ACC112 (cell line): ENCODE measurements around the gene CYP26B1.

Experiments used
- H2AFZ ChIP-seq: fragments of 200-600 bp; sonication (generic); one replicate; pipeline ENCODE4 v1.6.0; 2017; ENCODE audit warnings: antibody characterized with exemption, low read length; ENCODE audit not compliant: unreplicated experiment
- H3K27ac ChIP-seq: fragments of 200-600 bp; sonication (generic); 2 replicates; pipeline ENCODE4 v1.5.1; 2014; ENCODE audit warnings: low read depth, mild to moderate bottlenecking, antibody characterized with exemption, low read length, moderate library complexity
- H3K27me3 ChIP-seq: fragments of 200-600 bp; sonication (generic); 2 replicates; pipeline ENCODE4 v1.6.1; 2014; ENCODE audit warnings: mild to moderate bottlenecking, antibody characterized with exemption, low read length, moderate library complexity, mixed read lengths; ENCODE audit not compliant: insufficient read depth
- H3K36me3 ChIP-seq: fragments of 200-600 bp; sonication (generic); 2 replicates; pipeline ENCODE4 v1.6.1; 2016; ENCODE audit warnings: mild to moderate bottlenecking, antibody characterized with exemption, low read length, moderate library complexity, mixed read lengths; ENCODE audit not compliant: insufficient read depth
- H3K4me1 ChIP-seq: fragments of 200-600 bp; sonication (generic); one replicate; pipeline ENCODE4 v1.6.1; 2016; ENCODE audit warnings: low read length, mixed read lengths; ENCODE audit not compliant: insufficient read depth, unreplicated experiment, control insufficient read depth
- H3K4me3 ChIP-seq: fragments of 200-600 bp; sonication (generic); 2 replicates; pipeline ENCODE4 v1.5.1; 2014; ENCODE audit warnings: mild to moderate bottlenecking, low read depth, low read length
- H3K79me2 ChIP-seq: fragments of 200-600 bp; sonication (generic); one replicate; pipeline ENCODE4 v1.6.0; 2016; ENCODE audit warnings: low read length; ENCODE audit not compliant: control insufficient read depth, unreplicated experiment, insufficient read depth

The CYP26B1 gene

DNA sequence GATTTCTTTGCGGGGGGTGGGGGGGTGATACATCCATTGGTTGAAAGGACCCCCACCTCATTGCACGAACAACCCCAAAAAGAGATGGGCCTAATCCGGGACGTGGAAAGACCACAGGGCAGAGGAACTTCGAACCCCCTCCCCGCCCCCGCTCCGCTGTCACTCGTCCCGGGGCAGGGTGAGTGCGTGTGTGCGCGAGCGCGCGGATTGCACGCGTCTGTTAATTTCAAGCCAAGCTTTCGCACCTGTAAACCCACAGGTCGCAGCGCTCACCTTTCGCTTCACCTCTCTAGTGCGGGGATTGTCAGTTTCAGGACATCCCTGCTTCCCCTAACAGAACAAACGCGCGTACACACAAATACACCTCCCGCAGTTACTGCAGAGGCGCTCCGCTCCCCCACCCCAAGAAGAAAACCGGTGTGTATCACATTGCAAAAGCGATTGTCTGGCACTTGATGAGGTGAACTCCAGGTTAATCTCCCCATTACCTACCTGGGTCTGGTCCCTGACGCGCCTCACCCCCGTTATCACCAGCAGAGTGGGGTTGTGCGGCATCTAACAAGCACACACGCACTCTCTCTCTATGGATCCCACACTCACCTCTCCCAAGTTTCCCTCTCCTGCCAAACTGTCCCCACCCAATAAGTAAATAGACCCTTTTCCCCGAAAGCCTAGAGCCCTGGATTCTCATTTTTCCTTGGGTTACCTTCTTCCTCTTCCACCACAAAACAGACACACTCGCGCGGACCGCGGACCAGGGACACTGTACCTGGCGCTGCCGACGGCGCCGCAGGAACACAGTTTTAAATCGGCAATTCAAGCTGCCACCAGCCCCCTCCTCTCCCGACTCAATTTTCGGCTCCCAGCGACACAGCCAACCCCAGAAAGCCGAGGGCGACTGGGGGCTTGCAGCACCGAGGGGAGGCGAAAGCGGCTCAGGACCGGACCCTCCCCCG is 1.0 kb downstream of the CYP26B1 start:
- Histone ChIP-seq H3K36me3 (no peaks in the 10 kb centered on the region), H2AFZ (no peak overlapping the region), H3K4me1 (peaks cover 16% of the 10 kb centered on the region), H3K4me3 (peak overlapping the region; percentile 60; the same call in 1 of the 2 replicates), H3K79me2 (no peaks in the 10 kb centered on the region), H3K27me3 (peaks cover 72% of the 10 kb centered on the region), H3K27ac (no peak overlapping the region)

DNA sequence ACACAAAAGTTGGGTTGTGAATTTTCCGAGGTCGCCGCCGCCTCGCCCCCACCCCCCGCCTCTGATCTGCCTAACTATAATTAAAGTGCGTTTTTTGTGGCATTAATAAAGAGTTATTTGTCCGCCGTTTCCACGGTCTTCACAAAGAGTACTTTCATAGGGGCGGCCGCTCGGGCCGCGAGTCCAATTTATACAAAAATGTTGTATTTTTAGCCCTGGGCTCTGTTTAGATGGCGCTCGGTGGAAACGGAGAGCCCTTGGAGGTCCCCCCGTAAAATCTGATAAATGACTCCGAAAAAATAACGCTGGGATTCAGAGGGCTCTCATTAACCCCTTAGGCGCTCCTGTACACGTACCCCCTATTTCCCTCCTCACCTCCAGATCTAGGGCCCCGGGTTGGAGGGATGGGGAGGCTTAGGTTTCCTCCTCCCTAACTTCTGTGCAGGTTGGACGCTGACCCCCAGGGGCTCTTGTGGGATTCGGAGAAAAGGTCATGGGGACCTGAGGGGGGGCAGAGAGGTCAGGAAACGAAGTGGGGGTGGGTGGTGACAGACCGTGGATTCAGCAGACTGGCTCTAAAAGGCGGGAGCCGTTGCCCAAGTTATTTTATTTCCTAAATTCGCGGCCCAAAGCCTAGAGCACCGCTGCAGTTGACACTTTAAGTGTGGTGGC is 1.9 kb downstream of the CYP26B1 start:
- Histone ChIP-seq H3K79me2 (no peaks in the 10 kb centered on the region), H3K27me3 (peaks cover 67% of the 10 kb centered on the region), H2AFZ (no peak overlapping the region), H3K4me1 (peaks cover 16% of the 10 kb centered on the region), H3K27ac (no peak overlapping the region), H3K36me3 (no peaks in the 10 kb centered on the region), H3K4me3 (peak overlapping the region; percentile 59)

DNA sequence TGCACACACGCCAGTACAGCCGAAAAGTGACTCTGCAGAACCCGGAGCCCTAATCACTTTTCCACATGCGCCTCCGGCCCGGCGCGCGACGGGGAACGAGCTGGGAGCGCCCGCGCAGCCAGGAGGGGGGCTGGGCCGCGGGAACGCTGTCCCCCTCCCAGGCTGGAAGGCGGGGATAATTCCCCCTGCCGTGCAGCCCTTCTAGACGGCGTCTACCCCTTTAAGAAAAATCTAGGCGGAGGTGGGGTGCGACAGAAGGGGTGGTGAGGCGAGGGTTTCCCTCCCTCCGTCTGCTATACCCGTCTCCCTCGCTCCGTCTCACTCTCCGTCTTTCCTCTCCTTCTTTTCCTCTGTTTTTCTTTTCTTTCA is 2.4 kb downstream of the CYP26B1 start:
- peaks cover 16% of the 10 kb centered on the region for H3K4me1 ChIP-seq
- H2AFZ ChIP-seq: no peak overlapping the region
- no peaks in the 10 kb centered on the region for H3K36me3 ChIP-seq
- H3K79me2 ChIP-seq: no peaks in the 10 kb centered on the region
- peak overlapping the region; percentile 59 for H3K4me3 ChIP-seq
- H3K27me3 ChIP-seq: peaks cover 64% of the 10 kb centered on the region
- H3K27ac ChIP-seq: no peak overlapping the region

DNA sequence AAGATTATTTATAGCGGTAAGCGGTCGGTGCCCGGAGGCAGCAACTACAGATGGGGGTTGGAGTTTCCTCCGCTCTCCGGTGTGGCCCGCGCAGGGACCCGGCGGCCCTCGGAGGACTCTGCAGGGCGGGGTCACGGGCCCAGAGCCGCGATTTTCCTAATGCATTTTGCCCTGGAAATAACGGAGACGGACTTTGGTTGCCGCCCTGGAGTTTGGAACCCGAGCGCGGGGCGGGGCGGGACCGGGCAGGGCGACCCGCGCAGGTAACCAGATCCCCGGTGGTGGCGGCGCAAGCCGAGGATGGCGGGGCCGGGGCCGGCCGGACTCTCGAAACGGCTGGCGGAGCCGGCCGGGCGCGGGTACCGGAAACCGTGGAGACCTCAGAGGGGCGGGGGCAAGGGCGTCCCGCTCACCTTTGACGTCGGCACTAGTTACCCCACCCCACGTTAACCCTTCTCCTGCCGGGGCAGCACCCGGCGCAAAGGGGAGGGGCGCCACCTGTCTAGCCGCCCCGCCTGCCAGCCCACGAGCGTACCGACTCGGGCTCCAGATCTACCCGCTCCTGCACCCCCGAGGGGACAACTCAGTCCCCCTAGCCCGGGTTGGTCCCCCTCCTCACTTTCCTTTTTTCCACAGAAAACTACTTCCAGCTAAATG is 2.9 kb downstream of the CYP26B1 start:
- Histone ChIP-seq H2AFZ (no peak overlapping the region), H3K4me3 (peak overlapping the region; percentile 59), H3K27me3 (peaks cover 59% of the 10 kb centered on the region), H3K36me3 (no peaks in the 10 kb centered on the region), H3K79me2 (no peaks in the 10 kb centered on the region), H3K4me1 (peaks cover 11% of the 10 kb centered on the region), H3K27ac (no peak overlapping the region)

DNA sequence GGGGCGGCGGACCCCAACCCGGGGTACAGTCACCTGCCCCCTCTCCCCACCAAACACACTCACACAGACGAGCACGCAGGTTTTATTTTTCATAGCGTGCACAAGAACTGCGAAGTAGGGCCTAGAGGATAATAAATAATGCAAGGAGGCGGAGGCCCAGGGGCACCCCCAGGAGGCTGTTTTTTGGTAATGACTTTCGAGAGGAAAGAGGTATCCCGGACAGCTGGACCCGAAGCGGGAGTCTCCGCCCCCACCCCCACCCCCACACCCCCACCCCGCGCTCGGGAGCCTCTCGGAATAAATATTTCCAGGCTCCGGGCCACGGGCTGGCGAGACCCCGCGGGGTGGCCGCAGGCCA is 3.4 kb downstream of the CYP26B1 start:
- H3K4me1 ChIP-seq: peaks cover 6% of the 10 kb centered on the region
- no peaks in the 10 kb centered on the region for H3K79me2 ChIP-seq
- H2AFZ ChIP-seq: no peak overlapping the region
- H3K4me3 ChIP-seq: no peak overlapping the region
- H3K36me3 ChIP-seq: no peaks in the 10 kb centered on the region
- no peak overlapping the region for H3K27ac ChIP-seq
- H3K27me3 ChIP-seq: peaks cover 54% of the 10 kb centered on the region

DNA sequence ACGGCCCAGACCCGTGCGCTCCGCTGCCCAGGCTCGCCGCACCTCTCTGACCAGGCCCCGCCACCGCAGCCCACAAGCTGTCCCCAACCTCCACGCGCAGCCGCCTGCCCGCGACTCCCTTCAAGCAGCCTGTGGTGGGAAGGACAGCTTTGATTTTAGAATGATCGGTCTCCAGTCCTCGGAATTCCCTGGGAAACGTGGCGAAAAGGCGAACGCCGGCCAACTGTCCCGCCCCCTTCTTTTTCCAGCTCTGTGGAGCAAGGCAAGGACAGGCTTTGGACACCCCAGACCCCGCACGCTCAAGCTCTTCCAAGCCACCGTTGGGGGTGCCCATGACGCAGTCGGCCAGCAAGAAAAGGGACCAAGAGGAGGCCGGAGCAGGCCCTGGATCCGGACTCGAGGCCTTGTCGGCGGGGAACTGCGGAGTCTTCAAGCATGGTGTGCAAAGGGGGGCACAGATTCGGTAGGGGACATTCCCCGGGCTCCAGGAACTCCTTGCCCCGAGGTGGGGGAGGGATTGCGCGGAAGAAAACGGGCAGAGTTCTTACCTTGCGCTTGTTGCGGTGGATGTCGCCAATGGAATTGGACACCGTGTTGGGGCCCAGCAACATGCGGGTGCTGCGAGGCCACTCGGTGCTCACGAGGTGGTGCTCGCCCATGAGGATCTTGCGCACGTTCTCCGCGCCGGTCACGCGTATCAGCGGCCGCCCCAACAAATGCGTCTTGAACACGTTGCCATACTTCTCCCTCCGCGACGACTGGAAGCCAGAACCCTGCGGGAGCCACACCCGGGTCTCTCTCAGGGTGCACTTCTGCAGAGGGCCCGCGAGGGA is 4.0 kb downstream of the CYP26B1 start:
- peaks cover 5% of the 10 kb centered on the region for H3K4me1 ChIP-seq
- H3K27me3 ChIP-seq: peaks cover 51% of the 10 kb centered on the region
- H2AFZ ChIP-seq: no peak overlapping the region
- no peak overlapping the region for H3K4me3 ChIP-seq
- H3K27ac ChIP-seq: no peak overlapping the region
- no peaks in the 10 kb centered on the region for H3K79me2 ChIP-seq
- H3K36me3 ChIP-seq: no peaks in the 10 kb centered on the region

DNA sequence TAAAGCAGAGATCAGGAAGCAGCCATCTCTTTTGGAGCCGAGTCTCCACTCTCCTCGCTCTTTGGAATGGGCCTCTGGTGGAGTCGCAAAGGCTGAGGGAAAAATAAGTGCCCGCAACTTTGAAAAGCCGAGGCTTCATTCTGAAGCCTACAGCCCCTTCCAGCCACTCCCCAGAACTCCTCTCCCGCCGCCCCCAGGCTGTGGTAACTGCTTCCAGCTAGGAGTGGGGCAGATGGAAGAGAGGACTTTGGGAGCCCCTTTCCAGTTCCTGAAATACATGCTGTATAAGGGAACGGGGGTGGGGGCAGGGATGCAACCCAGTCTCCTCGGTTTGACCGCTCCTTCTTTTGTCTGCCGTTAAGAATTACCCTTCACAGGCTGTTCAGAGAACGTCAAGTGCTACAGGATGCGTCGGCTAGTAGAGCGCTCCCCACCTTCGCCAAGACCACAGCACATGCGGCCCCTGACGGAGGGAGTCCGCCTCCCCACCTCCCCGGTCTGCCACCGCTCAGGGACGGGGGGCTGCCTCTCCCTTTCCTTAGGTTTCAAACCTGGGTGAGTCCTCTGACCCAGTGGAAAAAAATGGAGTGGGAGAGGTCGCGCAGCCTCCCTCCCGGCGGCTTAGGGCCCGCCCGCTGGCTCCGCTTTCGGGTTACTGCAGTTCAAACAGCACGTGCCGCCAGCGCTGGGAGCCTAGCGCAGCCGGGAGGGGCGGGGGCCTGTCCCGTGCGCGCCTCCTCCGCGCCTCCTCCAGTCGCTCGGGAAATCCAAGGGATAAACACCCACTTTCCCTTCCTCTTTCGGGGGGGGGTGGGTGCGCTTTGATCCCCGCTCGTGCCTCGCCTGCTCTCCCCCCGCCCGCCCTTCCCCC is 4.9 kb downstream of the CYP26B1 start:
- no peak overlapping the region for H3K27ac ChIP-seq
- H3K4me3 ChIP-seq: no peak overlapping the region
- no peaks in the 10 kb centered on the region for H3K79me2 ChIP-seq
- no peak overlapping the region for H2AFZ ChIP-seq
- H3K36me3 ChIP-seq: no peaks in the 10 kb centered on the region
- peaks cover 47% of the 10 kb centered on the region for H3K27me3 ChIP-seq
- H3K4me1 ChIP-seq: peaks cover 4% of the 10 kb centered on the region

DNA sequence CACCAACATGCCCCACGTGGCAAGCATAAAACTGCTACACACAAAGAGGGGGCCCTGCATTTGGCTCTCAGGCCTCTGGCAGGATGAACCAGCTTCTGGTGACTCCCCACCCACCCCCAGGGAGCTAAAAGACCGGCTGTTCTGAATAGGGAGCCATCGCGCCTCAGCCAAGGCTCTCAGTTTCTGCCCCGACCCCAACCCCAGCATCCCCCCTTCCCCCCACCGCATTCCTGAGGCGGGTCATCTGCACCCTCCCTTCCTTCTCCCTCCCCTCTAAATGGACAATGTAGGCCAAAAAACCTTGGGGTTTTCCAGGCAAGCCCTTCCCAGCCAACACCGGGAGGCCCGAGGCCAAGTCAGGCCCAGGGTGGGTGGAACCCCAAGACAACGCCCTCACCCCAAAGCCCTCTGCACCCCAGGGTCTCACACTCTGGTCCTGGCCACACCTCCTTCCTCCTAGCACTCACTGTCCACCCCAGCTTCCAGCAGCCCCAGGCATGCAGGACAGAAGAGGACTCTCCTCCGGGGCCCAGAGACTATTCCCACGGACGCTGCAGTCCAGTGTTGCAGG is 5.7 kb downstream of the CYP26B1 start:
- H2AFZ ChIP-seq: no peak overlapping the region
- H3K4me3 ChIP-seq: no peak overlapping the region
- H3K4me1 ChIP-seq: peaks cover 7% of the 10 kb centered on the region
- no peaks in the 10 kb centered on the region for H3K36me3 ChIP-seq
- no peaks in the 10 kb centered on the region for H3K79me2 ChIP-seq
- peaks cover 38% of the 10 kb centered on the region for H3K27me3 ChIP-seq
- no peak overlapping the region for H3K27ac ChIP-seq

GRCh38 chr2:72141032-72141645 is 6.5 kb downstream of the CYP26B1 start:
- no peaks in the 10 kb centered on the region for H3K36me3 ChIP-seq
- peaks cover 30% of the 10 kb centered on the region for H3K27me3 ChIP-seq
- H3K27ac ChIP-seq: no peak overlapping the region
- H3K4me1 ChIP-seq: peaks cover 7% of the 10 kb centered on the region
- H2AFZ ChIP-seq: no peak overlapping the region
- H3K79me2 ChIP-seq: no peaks in the 10 kb centered on the region
- no peak overlapping the region for H3K4me3 ChIP-seq
